Neural cell (in vitro differentiated cells): Measurements from ENCODE around the gene VWA5B1. TPM values are rescaled to one million over a fixed set of nuclear protein-coding genes. Genes with fewer than 3 reads are reported as not detected.

ENCODE experiments used
- H2AFZ ChIP-seq: fragments of 200-600, 300-800 bp; sonication (generic), shearing (Covaris generic); 2 replicates; pipeline ENCODE4 v1.6.0; 2014; ENCODE audit warnings: low read depth, mild to moderate bottlenecking, antibody characterized with exemption, low read length, moderate library complexity
- H3F3A ChIP-seq: fragments of 200-600 bp; shearing (Covaris generic); 2 replicates; pipeline ENCODE4 v1.6.1; 2016; ENCODE audit warnings: mild to moderate bottlenecking, moderate library complexity, mixed read lengths, antibody characterized with exemption, low read length; ENCODE audit not compliant: insufficient read depth, poor library complexity, severe bottlenecking
- H3K27ac ChIP-seq: fragments of 200-600, 300-800 bp; sonication (generic), shearing (Covaris generic); 2 replicates; pipeline ENCODE4 v1.5.1; 2014; ENCODE audit warnings: mild to moderate bottlenecking, low read length, moderate library complexity
- H3K27me3 ChIP-seq: fragments of 300-800, 200-600 bp; sonication (generic), shearing (Covaris generic); 2 replicates; pipeline ENCODE4 v1.6.0; 2014; ENCODE audit warnings: mild to moderate bottlenecking, low read depth, low read length, moderate library complexity; ENCODE audit not compliant: insufficient read depth
- H3K36me3 ChIP-seq: fragments of 300-800, 200-600 bp; sonication (generic), shearing (Covaris generic); 2 replicates; pipeline ENCODE4 v1.5.1; 2014; ENCODE audit warnings: mild to moderate bottlenecking, antibody characterized with exemption, low read length, moderate library complexity; ENCODE audit not compliant: insufficient read depth
- H3K4me2 ChIP-seq: fragments of 300-800, 200-600 bp; sonication (generic), shearing (Covaris generic); 2 replicates; pipeline ENCODE4 v1.6.0; 2014; ENCODE audit warnings: mild to moderate bottlenecking, low read length
- H3K4me3 ChIP-seq: fragments of 300-800, 200-600 bp; sonication (generic), shearing (Covaris generic); 2 replicates; pipeline ENCODE4 v1.5.1; 2014; ENCODE audit warnings: mild to moderate bottlenecking, low read length, moderate library complexity
- H3K79me2 ChIP-seq: fragments of 200-600 bp; shearing (Covaris generic); replicated peaks from 2 replicates; pipeline ENCODE4 v1.6.0; 2014; ENCODE audit warnings: mild to moderate bottlenecking, low read length, moderate library complexity; ENCODE audit not compliant: insufficient read depth
- H3K9ac ChIP-seq: fragments of 300-800, 200-600 bp; sonication (generic), shearing (Covaris generic); 2 replicates; pipeline ENCODE4 v1.6.1; 2016; ENCODE audit warnings: mild to moderate bottlenecking, low read length, mixed read lengths
- H3K9me2 ChIP-seq: fragments of 200-600 bp; shearing (Covaris generic); 2 replicates; pipeline ENCODE4 v1.6.1; 2016; ENCODE audit warnings: mild to moderate bottlenecking, low read length, mixed read lengths; ENCODE audit not compliant: insufficient read depth
- H3K9me3 ChIP-seq: fragments of 200-600, 300-800 bp; sonication (generic), shearing (Covaris generic); 2 replicates; pipeline ENCODE4 v1.6.1; 2016; ENCODE audit warnings: mild to moderate bottlenecking, mixed run types, low read length, moderate library complexity, mixed read lengths
- H4K20me1 ChIP-seq: fragments of 200-600 bp; shearing (Covaris generic); 2 replicates; pipeline ENCODE4 v1.6.1; 2016; ENCODE audit warnings: mild to moderate bottlenecking, mixed run types; ENCODE audit not compliant: insufficient read depth
- CTCF ChIP-seq: fragments of 450-650 bp; IDR thresholded peaks from 2 replicates; pipeline ENCODE4 v1.5.1; 2014; ENCODE audit warnings: antibody characterized with exemption, mild to moderate bottlenecking, moderate library complexity; ENCODE audit not compliant: poor library complexity, severe bottlenecking
- EP300 ChIP-seq: fragments of 450-650 bp; conservative IDR thresholded peaks from 2 replicates; pipeline ENCODE4 v1.6.1; 2014; ENCODE audit warnings: antibody characterized with exemption, mild to moderate bottlenecking, moderate library complexity; ENCODE audit not compliant: poor library complexity, severe bottlenecking
- EZH2 ChIP-seq: fragments of 200-600, 300-800 bp; shearing (Covaris generic), sonication (generic); IDR thresholded peaks from 2 replicates; pipeline ENCODE4 v1.6.1; 2014; ENCODE audit warnings: antibody characterized with exemption, low read length, borderline replicate concordance, mild to moderate bottlenecking; ENCODE audit not compliant: insufficient read depth, poor library complexity, severe bottlenecking
- MXI1 ChIP-seq: fragments of 450-650 bp; conservative IDR thresholded peaks from 2 replicates; pipeline ENCODE4 v1.6.1; 2014; ENCODE audit warnings: antibody characterized with exemption, mild to moderate bottlenecking; ENCODE audit not compliant: poor library complexity, severe bottlenecking
- POLR2AphosphoS5 ChIP-seq: IDR thresholded peaks from 2 replicates; pipeline ENCODE4 v1.6.1; 2012
- RAD21 ChIP-seq: fragments of 450-650 bp; conservative IDR thresholded peaks from 2 replicates; pipeline ENCODE4 v1.6.1; 2014; ENCODE audit warnings: antibody characterized with exemption, mild to moderate bottlenecking, moderate library complexity
- REST ChIP-seq: IDR thresholded peaks from 2 replicates; pipeline ENCODE4 v1.6.1; 2012; ENCODE audit warnings: borderline replicate concordance
- SMC3 ChIP-seq: fragments of 450-650 bp; conservative IDR thresholded peaks from 2 replicates; pipeline ENCODE4 v1.6.1; 2014; ENCODE audit warnings: antibody characterized with exemption, mild to moderate bottlenecking, moderate library complexity; ENCODE audit not compliant: poor library complexity
- TAF1 ChIP-seq: IDR thresholded peaks from 2 replicates; pipeline ENCODE4 v1.6.1; 2012; ENCODE audit warnings: low read depth
- polyA plus RNA-seq: library from polyadenylated mRNA; depleted of rRNA; stranded (reverse); fragments of >200 nt; gene quantifications from 2 replicates; pipeline ENCODE4 v1.2.3, GENCODE V29; 2014

Gene VWA5B1
- polyA plus RNA-seq, 1 donor from 2014 or later = 0.27 TPM

- Histone ChIP-seq H3K9ac (no peak overlapping the region), H3F3A (no peaks in the 10 kb centered on the region), H3K27ac (no peak overlapping the region), H3K79me2 (no peaks in the 10 kb centered on the region), H2AFZ (no peak overlapping the region), H3K9me3 (no peaks in the 10 kb centered on the region), H3K4me2 (no peak overlapping the region), H3K9me2 (no peaks in the 10 kb centered on the region), H4K20me1 (no peaks in the 10 kb centered on the region), H3K36me3 (no peaks in the 10 kb centered on the region), H3K27me3 (peaks cover 32% of the 10 kb centered on the region), H3K4me3 (no peak overlapping the region)
- TF ChIP-seq EZH2 (no peak), TAF1 (no peak), SMC3 (no peak), EP300 (no peak), RAD21 (no peak), POLR2AphosphoS5 (no peak), MXI1 (no peak), REST (no peak), CTCF (no peak)
Measured at GRCh38 chr1:20371883-20372282, 81.2 kb downstream of the VWA5B1 start.

- Histone ChIP-seq H3K79me2 (no peaks in the 10 kb centered on the region), H2AFZ (no peak overlapping the region), H3F3A (no peaks in the 10 kb centered on the region), H4K20me1 (no peaks in the 10 kb centered on the region), H3K27ac (no peak overlapping the region), H3K36me3 (no peaks in the 10 kb centered on the region), H3K9ac (no peak overlapping the region), H3K4me3 (no peak overlapping the region), H3K9me2 (no peaks in the 10 kb centered on the region), H3K9me3 (no peaks in the 10 kb centered on the region), H3K4me2 (no peak overlapping the region), H3K27me3 (peaks cover 25% of the 10 kb centered on the region)
- TF ChIP-seq RAD21 (no peak), EP300 (no peak), POLR2AphosphoS5 (no peak), TAF1 (no peak), CTCF (no peak), REST (no peak), EZH2 (no peak), MXI1 (no peak), SMC3 (no peak)
Measured at GRCh38 chr1:20372676-20373075, 82.0 kb downstream of the VWA5B1 start.
